AG10803 (cell line): ENCODE measurements around the gene XRCC3.

ENCODE experiments used
- DNase-seq: peaks from one replicate; pipeline ENCODE4 v3.0.0; 2010; ENCODE audit warnings: low read depth
- H3K4me3 ChIP-seq: 2 replicates; pipeline ENCODE4 v1.5.1; 2011; ENCODE audit warnings: mild to moderate bottlenecking, low read length, control low read depth
- CTCF ChIP-seq: conservative IDR thresholded peaks from 2 replicates; pipeline ENCODE4 v1.5.1; 2011; ENCODE audit warnings: mild to moderate bottlenecking, low read length, control low read depth, inconsistent platforms

Gene XRCC3

GRCh38 chr14:103735022-103735421 lies 19.8 kb upstream of the XRCC3 start:
- no peak for DNase-seq
- TF ChIP-seq CTCF, result no peak
- H3K4me3 ChIP-seq, result no peak overlapping the region

GRCh38 chr14:103734081-103734888 lies 19.0 kb upstream of the XRCC3 start:
- no peak for TF ChIP-seq CTCF
- no peak for DNase-seq
- no peak overlapping the region for H3K4me3 ChIP-seq

GRCh38 chr14:103733651-103734050 lies 18.4 kb upstream of the XRCC3 start:
- H3K4me3 ChIP-seq, result no peak overlapping the region
- no peak for DNase-seq
- no peak for TF ChIP-seq CTCF

- DNase-seq, result no peak
- no peak overlapping the region for H3K4me3 ChIP-seq
- no peak for TF ChIP-seq CTCF
Measured at GRCh38 chr14:103732868-103733620, 17.8 kb upstream of the XRCC3 start.

- no peak for DNase-seq
- no peak for TF ChIP-seq CTCF
- H3K4me3 ChIP-seq, result no peak overlapping the region
Measured at GRCh38 chr14:103731916-103732867, 16.9 kb upstream of the XRCC3 start.

- no peak for TF ChIP-seq CTCF
- H3K4me3 ChIP-seq, result no peak overlapping the region
- no peak for DNase-seq
Measured at GRCh38 chr14:103731481-103731880, 16.2 kb upstream of the XRCC3 start.
